Tibial nerve (tissue), 3 donors: ENCODE measurements around the gene FAM181B.

Experiments
- CTCF ChIP-seq, 5 experiments: fragments of 200-600 bp in 3 of 5; fragments of 450-650 bp in 2 of 5; sonication (generic) in 3 of 5; IDR thresholded peaks; one replicate each; pipeline ENCODE4 v1.5.1; 2016 to 2019; ENCODE audit warnings: antibody characterized with exemption in 5 of 5, mild to moderate bottlenecking in 3 of 5, moderate library complexity in 2 of 5
- POLR2A ChIP-seq, 2 donors: fragments of 450-650 bp; IDR thresholded peaks; one replicate each; pipeline ENCODE4 v1.6.1; 2017; ENCODE audit warnings: antibody characterized with exemption in 2 of 2, mild to moderate bottlenecking in 2 of 2, moderate library complexity in 2 of 2

GRCh38 chr11:82752801-82753200, 19.1 kb upstream of the FAM181B start:
- TF ChIP-seq CTCF (IDR thresholded peaks at IDR 0.05) (no peak), POLR2A (IDR thresholded peaks at IDR 0.05) (no peak)
